NCI-H524 treated with DMSO at 0.1 percent for 48 hours (cell line): ENCODE results near the gene CPA2.
"Not testable (repeated sequence)": the region's sequence is repeated elsewhere in the genome, so short reads cannot be mapped to it uniquely, and the experiment has no call there.

ENCODE experiments used
- DNase-seq: peaks from one replicate; lab custom pipeline; 2025; lab: John Stamatoyannopoulos, UW

Gene CPA2

DNA sequence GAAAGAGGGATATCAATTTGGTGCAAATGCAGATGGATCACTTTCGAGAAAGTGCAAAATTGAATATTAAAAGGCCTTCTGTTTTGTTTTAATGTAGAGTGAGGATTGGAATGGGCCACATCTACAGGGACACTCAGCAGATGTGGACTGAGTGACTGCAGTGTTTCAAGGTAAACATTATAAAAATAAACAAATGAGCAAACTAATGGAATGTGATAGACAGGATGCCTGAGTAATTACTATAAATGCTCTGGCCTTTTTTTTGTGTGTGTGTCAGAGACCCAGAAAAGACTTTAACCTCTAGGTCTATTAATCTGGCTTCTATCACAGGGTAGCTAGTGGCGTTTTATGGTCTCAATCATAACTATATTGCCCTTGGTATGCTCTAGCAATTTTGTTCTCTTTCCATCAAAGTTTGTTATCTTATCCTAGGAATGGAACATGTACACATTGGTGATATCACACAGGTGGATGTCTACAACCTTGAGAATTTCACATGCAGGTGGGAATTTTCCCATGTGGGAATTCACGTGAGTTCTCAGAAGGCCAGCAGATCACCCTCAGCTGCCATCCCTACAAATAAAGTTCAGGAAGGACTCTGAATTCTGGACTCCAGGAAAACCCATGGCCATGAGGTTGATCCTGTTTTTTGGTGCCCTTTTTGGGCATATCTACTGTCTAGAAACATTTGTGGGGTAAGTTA lies at the start of gene CPA2:
TSS of gene CPA2 (plus strand) at position 606 of the 703 bp plus-strand sequence. CDS start at position 625, 19 bp downstream.
- no peak for DNase-seq

DNA sequence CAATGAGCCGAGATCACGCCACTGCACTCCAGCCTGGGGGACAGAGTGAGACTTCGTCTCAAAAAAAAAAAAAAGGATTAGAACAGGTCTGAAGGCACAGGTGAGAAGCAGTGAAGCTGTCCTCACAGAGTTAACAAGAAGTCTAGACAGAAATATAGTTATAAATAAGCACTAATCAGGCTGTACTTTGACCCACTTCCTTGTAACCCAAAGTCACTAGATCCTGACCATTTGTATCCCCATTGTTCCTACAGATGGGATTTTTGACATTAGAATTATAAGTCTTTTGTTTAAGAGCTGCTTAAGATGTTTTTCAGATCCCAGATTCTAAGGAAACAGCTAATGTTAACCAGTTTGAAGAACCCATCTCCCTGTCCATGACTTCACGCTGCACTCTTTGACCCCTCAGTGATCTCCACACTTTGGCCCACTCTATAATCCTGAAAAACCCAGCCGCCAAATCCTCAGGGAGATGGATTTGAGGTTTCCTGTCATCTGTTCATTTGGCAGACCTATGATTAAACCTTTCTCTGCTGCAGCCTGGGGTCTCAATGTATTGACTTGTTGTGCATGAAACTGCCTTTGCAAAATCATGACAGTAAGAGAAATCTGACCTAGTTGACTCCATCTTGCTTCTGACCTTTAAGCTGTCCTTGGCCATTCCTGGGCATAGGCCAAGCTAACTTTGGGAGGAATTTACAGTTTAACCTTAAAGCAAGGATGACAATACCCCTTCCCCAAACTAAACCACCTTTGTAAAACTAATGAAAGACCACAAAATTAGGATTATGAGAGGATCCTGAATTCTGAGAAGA lies 47.6 kb upstream of the CPA2 start:
- DNase-seq, result no peak

DNA sequence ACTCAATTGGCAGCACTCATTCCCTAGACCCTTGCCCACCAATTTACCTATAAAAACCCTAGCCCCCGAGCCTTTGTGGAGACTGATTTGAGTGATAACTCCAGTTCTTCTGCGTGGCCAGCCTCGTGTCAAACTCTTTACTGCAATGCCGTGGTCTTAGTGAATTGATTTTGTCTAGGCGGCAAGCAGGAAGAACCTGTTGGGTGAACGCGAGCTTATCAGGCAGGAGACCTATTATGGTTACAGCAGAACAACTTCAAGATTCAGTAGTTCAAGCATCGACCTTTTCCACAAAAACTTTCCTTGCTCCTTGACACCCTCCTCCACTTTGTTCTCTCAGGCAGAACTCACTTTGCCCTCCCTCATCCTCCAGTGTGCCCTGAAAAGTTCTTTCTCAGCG lies 46.8 kb upstream of the CPA2 start:
- no peak for DNase-seq

DNA sequence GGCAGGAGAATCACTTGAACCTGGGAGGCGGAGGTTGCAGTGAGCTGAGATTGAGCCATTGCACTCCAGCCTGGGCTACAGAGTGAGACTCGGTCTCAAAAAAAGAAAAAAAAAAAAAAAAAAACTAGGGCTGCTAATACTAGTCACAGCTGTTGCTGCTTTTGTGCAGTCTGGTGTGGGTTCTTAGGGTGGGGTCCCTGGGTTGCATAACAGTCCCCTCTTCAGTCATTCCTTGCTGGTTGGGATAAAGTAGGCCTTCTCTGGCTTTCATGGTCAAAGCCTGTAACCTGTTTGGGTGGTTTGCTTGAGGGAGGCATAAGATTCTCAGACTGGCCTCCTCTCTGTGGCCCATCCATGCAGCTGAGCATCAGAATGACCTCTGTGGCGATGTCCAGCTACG lies 44.9 kb upstream of the CPA2 start:
- no peak for DNase-seq

DNA sequence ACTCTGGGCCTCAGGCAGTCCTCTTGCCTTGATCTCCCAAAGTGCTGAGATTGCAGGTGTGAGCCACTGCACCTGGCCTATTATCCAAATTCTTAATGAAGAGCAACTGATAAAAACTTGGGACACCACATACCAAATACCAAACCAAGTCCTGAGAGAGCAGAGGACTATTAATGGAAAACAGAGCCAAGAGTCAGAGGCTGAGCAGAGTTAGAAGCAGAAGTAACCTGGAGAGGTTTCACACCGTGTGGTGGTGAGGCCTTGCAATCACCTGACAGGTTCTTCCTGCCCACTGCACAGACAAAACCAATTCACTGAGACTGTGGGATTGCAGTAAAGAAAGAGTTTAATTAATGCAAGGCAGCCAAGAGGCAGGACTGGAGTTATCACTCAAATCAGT lies 43.0 kb upstream of the CPA2 start:
- DNase-seq, result no peak

DNA sequence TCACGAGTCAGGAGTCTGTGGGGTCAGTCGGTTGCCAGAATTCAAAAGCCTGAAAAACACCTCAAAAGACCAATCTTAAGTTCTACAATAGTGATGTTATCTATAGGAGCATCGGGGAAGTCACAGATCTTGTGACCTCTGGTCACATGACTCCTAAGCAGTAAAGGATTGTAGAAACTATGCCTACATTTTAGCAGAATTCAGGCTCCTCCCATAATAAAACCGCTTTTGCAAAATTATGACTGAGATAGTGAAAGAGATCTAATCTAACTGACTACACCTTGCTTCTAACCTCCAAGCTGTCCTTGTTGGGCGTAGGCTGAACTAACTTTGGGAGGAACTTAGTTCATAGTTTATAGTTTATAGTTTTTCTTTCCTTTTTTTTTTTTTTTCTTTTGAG lies 42.5 kb upstream of the CPA2 start:
- no peak for DNase-seq

DNA sequence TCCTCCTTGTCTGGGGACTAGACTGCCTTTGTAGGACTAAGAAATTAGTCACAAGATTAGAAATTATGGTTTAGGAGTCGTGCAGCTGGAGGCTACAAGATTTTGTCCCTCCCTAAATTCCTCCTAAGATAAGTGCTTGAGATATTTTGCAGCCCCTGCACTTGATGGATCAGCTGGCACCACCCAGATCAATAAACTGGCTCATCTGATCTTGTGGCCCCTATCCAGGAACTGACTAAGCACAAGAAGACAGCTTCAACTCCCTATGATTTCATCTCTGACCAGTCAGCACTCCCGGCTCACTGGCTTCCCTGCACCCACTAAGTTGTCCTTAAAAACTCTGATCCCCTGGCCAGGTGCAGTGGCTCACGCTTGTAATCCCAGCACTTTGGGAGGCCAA lies 41.7 kb upstream of the CPA2 start:
- DNase-seq, result not testable (repeated sequence)

DNA sequence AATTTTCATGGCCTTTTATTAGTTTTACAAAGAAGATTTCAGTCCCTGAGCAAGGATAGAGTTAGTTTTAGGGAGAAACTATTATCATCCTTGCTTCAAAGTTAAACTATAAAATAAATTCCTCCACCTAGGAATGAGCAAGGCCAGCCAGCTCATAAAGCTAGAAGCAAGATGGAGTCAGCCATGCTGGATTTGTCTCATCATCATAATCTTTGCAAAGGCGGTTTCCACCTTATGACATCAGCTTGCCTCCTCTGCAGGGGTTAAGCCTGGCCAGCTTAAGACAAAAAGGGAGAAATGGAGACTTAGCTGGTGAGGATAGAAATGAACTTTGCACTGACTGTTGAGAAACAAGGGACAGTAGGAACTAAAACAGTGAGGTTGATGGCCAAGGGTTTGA lies 40.3 kb upstream of the CPA2 start:
- no peak for DNase-seq

DNA sequence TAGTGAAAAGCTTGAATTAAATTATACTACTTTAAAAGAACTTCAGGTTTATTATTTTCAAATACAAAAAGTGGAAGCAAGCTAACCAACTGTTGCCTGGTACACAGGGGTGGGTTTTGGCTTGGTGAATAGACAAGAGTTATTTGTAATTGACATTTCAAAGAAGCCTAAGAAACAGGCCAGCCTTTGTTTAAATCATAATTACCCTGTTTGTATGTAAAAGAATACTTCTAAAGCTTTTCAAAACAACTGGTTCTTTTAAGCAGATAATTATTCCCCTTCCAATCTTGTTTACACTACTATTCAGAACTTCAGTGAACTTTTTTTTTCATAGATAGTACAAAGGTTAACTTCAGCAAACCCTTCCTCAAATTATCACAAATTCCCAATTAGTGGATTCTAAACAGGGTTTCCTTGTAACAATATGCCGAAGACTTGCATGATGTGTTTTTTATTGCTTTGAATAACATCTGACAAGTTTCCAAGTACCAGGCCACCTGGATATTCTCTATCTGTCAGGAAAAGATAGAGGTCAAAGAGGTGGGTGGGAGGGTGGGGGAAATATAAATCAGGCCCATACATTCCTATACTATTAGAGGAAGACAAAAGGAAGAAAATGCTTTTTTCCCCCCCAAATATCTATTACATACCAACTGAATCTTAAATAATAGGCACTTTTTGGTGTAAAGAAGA lies 38.6 kb upstream of the CPA2 start:
- DNase-seq, result no peak

DNA sequence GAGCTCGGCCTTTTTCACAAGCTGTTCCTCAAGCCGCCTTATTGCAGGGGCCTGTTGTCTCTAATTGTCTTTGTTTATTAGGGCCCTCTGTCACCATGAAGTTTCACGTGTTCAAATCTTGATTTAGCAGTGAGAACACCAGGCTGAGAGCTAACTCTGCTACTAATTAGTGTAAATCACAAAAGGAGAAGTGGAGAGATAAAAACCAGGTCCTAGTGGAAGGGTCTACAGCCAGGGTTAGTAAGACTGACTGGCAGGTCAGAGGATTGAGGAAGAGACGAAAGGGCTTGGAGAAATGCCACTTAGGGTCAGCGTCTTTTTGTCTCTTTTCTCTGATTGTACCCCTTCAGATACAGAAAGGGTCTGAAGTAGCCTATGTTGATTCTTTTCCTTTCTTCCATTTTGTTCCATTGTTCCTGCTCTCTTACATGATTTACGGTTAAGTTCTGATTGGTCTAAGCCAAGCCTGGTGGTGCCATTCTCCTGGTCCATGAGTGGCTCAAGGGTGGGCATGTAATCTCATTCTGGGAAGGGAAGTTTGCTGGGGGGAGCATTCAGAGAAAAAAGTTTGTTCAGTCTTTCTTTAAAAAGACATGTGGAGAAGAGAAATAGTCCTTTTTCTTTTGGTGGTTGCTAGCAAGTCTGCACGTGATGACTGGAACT lies 37.7 kb upstream of the CPA2 start:
- no peak for DNase-seq

DNA sequence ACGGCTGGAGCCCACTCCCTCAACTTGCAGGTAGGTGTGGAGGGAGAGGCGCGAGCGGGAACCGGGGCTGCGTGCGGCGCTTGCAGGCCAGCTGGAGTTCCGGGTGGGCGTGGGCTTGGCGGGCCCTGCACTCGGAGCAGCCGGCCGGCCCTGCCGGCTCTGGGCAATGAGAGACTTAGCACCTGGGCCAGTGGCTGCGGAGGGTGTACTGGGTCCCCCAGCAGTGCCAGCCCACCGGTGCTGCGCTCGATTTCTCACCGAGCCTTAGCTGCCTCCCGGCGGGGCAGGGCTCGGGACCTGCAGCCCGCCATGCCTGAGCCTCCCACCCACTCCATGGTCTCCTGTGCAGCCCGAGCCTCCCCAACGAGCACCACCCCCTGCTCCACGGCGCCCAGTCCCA lies 36.7 kb upstream of the CPA2 start:
- DNase-seq, result not testable (repeated sequence)

DNA sequence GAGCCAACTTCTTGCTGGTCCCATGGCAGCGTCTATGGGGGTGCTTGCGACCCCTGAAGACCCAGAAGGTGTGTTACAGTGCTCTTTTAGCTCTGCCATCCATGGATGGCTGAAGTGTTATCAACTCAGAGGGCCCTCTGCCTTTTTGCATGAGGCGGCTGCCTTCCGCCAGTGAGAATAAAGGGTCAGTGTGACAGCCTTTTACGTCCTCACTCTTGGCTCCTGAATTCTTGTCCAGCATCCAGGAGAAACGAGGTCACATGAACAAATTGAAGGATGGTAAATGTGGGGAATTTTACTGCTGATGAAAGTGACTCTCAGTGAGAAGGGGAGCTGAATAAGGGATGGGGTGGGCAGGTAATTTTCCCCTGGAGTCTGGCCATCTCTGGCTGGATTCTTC lies 34.9 kb upstream of the CPA2 start:
- DNase-seq, result no peak

DNA sequence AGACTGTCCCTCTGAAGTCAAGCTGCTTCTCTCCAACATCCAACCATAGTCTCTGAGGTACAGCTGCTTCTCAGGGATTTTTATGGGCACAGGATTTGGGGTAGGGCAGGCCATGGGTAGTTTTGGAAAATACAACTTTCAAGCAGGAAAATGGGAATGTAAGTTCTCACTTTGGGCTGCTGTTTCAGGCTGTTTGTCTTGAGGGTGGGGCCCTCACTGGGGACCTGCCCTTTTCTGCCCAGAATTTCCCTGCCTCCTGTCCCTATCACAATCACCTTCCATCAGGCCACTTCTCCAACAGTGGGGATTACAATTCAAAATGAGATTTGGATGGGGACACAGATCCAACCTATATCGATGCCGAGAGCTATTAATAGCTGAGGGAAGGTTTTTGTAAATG lies 34.5 kb upstream of the CPA2 start:
- no peak for DNase-seq

DNA sequence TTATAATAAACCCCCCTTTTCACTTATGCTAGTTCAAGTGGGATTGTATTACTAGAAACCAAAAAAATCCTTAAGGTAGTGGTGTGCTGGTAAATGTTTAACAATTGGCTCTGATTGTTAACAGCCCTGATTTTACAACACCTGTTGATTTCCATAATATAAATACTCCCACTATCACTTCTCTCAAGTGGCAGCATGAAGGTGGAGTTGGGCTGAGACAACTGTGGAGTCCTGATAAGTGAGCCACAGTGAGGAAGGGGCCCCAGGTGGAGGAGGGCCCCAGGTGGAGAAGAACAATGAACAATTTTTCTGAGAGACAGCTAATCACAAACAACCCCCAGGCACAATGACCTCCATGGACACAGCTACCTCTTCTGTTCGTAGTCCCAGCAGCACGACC lies 32.6 kb upstream of the CPA2 start:
- no peak for DNase-seq

DNA sequence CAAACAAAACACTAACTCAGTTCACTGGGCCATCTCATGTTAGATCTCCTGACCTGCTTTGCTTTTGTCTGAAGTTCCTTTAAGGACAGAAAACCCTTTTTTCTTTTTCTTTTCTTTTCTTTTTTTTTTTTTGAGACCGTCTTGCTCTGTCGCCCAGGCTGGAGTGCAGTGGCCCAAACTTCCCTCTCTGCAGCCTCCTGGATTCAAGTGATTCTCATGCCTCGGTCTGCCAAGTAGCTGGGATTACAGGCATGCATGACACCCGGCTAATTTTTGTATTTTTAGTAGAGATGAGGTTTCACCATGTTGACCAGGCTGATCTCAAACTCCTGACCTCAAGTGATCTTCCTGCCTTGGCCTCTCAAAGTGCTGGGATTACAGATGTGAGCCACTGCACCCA lies 30.3 kb upstream of the CPA2 start:
- DNase-seq, result not testable (repeated sequence)

DNA sequence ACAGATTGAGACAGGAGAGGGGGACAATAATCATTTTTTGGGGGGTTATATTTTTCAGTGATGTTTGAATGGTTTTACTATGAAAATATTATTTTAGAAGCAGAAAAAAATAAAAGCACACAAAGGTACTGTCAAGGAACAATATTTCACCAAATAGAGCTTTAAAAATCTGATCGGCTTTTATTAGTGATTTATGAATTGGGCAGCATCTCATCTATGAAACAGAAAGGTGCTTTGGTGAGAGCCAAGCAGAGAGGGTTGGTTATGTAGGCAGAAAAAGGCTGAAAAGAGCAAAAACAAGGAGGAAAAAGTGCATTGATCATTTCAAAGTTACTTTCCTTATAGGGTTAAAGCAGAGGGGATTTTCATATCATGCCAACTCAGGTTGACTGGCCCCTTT lies 26.4 kb upstream of the CPA2 start:
- no peak for DNase-seq

DNA sequence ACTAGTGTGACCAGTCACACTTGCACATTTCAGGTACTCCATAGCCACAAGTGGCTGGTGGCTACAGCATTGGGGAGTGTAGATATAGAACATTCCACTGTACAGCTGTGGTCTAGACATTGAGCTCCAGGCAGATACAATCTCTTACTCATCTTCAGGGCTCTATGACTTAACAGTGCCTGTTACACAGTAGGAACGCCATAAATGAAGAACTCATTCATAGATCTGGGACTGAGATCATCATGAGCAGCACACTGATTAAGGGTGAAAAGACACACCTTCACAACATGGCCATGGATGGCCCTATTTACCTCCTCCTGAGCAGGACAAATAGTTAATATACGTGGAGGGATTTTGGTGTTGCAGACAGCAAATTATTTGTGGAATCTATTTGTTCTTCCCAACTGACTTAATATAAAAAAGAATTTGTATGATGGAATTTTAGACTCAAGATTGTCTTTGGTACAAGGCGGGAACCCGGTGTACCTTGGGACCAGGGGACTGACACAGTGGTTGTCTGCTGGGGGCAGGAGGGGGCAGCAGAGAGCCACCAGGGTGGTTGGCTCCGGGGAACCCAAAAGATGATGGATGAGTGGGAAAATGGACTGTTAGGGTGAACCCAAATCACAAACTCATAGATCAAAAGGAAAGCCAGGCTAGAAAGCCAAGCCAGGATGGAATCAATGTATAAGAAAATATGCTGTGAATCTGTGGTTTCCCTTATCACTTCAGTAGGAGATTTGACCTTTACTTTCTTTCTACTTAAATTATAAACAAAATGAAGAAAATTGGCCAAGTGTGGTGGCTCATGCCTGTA lies 24.3 kb upstream of the CPA2 start:
- DNase-seq, result peak; percentile 25

DNA sequence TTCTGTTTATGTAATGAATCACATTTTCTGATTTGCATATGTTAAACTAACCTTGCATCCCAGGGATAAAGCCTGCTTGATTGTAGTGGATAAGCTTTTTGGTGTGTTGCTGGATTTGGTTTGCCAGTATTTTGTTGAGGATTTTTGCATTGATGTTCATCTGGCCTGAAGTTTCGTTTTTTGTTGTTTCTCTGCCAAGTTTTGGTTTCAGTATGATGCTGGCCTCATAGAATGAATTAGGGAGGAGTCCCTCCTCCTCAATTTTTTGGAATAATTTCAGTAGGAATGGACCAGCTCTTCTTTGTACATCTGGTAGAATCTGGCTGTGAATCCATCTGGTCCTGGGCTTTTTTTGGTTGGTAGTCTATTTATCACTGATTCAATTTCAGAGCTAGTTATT lies 23.2 kb upstream of the CPA2 start:
- DNase-seq, result not testable (repeated sequence)

DNA sequence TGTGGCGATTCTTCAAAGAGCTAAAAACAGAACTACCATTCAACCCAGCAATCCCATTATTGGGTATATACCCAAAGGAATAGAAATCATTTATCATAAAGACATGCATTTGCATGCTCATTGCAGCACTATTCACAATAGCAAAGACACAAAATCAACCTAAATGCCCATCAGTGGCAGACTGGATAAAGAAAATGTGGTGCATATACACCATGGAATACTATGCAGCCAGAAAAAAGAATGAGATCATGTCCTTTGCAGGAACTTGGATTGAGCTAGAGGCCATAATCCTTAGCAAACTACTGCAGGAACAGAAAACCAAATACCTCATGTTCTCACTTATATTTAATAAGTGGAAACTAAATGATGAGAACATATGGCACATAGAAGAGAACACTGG lies 20.2 kb upstream of the CPA2 start:
- not testable (repeated sequence) for DNase-seq

DNA sequence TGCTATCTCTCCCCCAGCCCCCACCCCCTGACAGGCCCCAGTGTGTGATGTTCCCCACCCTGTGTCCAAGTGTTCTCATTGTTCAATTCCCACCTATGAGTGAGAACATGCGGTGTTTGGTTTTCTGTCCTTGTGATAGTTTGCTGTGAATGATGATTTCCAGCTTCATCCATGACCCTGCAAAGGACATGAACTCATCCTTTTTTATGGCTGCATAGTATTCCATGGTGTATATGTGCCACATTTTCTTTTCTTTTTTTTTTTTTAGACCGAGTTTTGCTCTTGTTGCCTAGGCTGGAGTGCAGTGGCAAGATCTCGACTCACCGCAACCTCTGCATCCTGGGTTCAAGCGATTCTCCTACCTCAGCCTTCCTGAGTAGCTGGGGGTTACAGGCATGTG lies 17.8 kb upstream of the CPA2 start:
- DNase-seq, result not testable (repeated sequence)

DNA sequence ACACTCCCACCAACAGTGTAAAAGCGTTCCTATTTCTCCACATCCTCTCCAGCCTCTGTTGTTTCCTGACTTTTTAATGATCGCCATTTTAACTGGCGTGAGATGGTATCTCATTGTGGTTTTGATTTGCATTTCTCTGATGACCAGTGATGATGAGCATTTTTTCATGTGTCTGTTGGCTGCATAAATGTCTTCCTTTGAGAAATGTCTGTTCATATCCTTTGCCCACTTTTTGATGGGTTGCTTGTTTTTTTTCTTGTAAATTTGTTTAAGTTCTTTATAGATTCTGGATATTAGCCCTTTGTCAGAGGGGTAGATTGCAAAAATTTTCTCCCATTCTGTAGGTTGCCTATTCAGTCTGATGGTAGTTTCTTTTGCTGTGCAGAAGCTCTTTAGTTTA lies 17.0 kb upstream of the CPA2 start:
- not testable (repeated sequence) for DNase-seq

DNA sequence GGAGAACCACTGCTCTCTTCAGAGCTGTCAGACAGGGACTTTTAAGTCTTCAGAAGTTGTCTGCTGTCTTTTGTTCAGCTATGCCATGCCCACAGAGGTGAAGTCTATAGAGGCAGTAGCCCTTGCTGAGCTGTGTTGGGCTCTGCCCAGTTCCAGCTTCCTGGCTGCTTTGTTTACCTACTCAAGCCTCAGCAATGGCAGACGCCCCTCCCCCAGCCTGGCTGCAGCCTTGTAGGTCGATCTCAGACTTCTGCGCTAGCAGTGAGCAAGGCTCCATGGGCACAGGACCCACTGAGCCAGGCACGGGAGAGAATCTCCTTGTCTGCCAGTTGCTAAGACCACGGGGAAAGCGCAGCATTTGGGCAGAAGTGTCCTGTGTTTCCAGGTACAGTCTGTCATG lies 12.1 kb upstream of the CPA2 start:
- DNase-seq, result no peak
